DOHH2 (cell line): ENCODE data around the gene CCDC182.

Source experiments
- H3F3A ChIP-seq: fragments of 200-600 bp; sonication (generic), shearing (Covaris generic); 2 replicates; pipeline ENCODE4 v1.6.0; 2016; ENCODE audit warnings: antibody characterized with exemption, mild to moderate bottlenecking; ENCODE audit not compliant: control insufficient read depth, insufficient read depth
- H3K27ac ChIP-seq: fragments of 200-600 bp; sonication (generic); 2 replicates; pipeline ENCODE4 v1.5.1; 2014; ENCODE audit warnings: low read depth, mild to moderate bottlenecking, low read length, moderate library complexity
- H3K27me3 ChIP-seq: fragments of 200-600 bp; sonication (generic); 2 replicates; pipeline ENCODE4 v1.6.1; 2014; ENCODE audit warnings: mild to moderate bottlenecking, low read length, mixed read lengths; ENCODE audit not compliant: control insufficient read depth
- H3K36me3 ChIP-seq: fragments of 200-600 bp; sonication (generic); 2 replicates; pipeline ENCODE4 v1.6.1; 2014; ENCODE audit warnings: mild to moderate bottlenecking, low read length, moderate library complexity, mixed read lengths; ENCODE audit not compliant: control insufficient read depth
- H3K4me1 ChIP-seq: fragments of 200-600 bp; sonication (generic); 2 replicates; pipeline ENCODE4 v1.6.1; 2014; ENCODE audit warnings: mild to moderate bottlenecking, low read length, mixed read lengths; ENCODE audit not compliant: control insufficient read depth
- H3K4me2 ChIP-seq: fragments of 200-600 bp; sonication (generic); 2 replicates; pipeline ENCODE4 v1.6.0; 2014; ENCODE audit warnings: mild to moderate bottlenecking, low read length, moderate library complexity
- H3K4me3 ChIP-seq: fragments of 200-600 bp; sonication (generic); 2 replicates; pipeline ENCODE4 v1.5.1; 2014; ENCODE audit warnings: mild to moderate bottlenecking, low read length, mixed read lengths
- H3K79me2 ChIP-seq: fragments of 200-600 bp; sonication (generic); 2 replicates; pipeline ENCODE4 v1.6.1; 2014; ENCODE audit warnings: mild to moderate bottlenecking, low read length, mixed read lengths; ENCODE audit not compliant: control insufficient read depth
- H3K9me2 ChIP-seq: fragments of 200-600 bp; sonication (generic); replicated peaks from 2 replicates; pipeline ENCODE4 v1.6.1; 2014; ENCODE audit warnings: mild to moderate bottlenecking, low read length, mixed read lengths; ENCODE audit not compliant: control insufficient read depth
- H3K9me3 ChIP-seq: fragments of 200-600 bp; sonication (generic); 2 replicates; pipeline ENCODE4 v1.6.1; 2014; ENCODE audit warnings: antibody characterized with exemption, low read length, mixed read lengths; ENCODE audit not compliant: control insufficient read depth, insufficient read depth
- H4K20me1 ChIP-seq: fragments of 200-600 bp; sonication (generic); 2 replicates; pipeline ENCODE4 v1.6.0; 2014; ENCODE audit warnings: low read depth, mild to moderate bottlenecking, antibody characterized with exemption, low read length, moderate library complexity; ENCODE audit not compliant: control insufficient read depth, insufficient read depth
- EZH2phosphoT487 ChIP-seq: fragments of 200-600 bp; sonication (generic); IDR thresholded peaks from 2 replicates; pipeline ENCODE4 v1.6.1; 2017; ENCODE audit warnings: borderline replicate concordance, mild to moderate bottlenecking, antibody characterized with exemption, low read length, moderate library complexity, mixed read lengths
- TF ChIP-seq, protein P1 (sequence below): fragments of 200-600 bp; sonication (generic); IDR thresholded peaks from one replicate; pipeline ENCODE4 v1.5.1; 2014; ENCODE audit warnings: antibody characterized with exemption, mild to moderate bottlenecking, low read depth, low read length; ENCODE audit not compliant: poor library complexity, severe bottlenecking

Gene CCDC182

GRCh38 chr17:57705921-57706695, 39.0 kb downstream of the CCDC182 start:
- no peak overlapping the region for H3K27ac ChIP-seq
- no peaks in the 10 kb centered on the region for H3K4me1 ChIP-seq
- TF ChIP-seq, protein P1, sequence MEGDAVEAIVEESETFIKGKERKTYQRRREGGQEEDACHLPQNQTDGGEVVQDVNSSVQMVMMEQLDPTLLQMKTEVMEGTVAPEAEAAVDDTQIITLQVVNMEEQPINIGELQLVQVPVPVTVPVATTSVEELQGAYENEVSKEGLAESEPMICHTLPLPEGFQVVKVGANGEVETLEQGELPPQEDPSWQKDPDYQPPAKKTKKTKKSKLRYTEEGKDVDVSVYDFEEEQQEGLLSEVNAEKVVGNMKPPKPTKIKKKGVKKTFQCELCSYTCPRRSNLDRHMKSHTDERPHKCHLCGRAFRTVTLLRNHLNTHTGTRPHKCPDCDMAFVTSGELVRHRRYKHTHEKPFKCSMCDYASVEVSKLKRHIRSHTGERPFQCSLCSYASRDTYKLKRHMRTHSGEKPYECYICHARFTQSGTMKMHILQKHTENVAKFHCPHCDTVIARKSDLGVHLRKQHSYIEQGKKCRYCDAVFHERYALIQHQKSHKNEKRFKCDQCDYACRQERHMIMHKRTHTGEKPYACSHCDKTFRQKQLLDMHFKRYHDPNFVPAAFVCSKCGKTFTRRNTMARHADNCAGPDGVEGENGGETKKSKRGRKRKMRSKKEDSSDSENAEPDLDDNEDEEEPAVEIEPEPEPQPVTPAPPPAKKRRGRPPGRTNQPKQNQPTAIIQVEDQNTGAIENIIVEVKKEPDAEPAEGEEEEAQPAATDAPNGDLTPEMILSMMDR: no peak
- no peak for TF ChIP-seq EZH2phosphoT487
- H3K36me3 ChIP-seq: no peaks in the 10 kb centered on the region
- H3K27me3 ChIP-seq: peaks cover 15% of the 10 kb centered on the region
- no peak overlapping the region for H3K4me2 ChIP-seq
- no peaks in the 10 kb centered on the region for H3K79me2 ChIP-seq
- H4K20me1 ChIP-seq: no peaks in the 10 kb centered on the region
- H3K4me3 ChIP-seq: no peak overlapping the region
- no peaks in the 10 kb centered on the region for H3K9me3 ChIP-seq
- no peaks in the 10 kb centered on the region for H3F3A ChIP-seq
- no peaks in the 10 kb centered on the region for H3K9me2 ChIP-seq

GRCh38 chr17:57704448-57704847, 40.7 kb downstream of the CCDC182 start:
- Histone ChIP-seq H3K27ac (no peak overlapping the region), H3K9me2 (no peaks in the 10 kb centered on the region), H3K4me1 (no peaks in the 10 kb centered on the region)

DNA sequence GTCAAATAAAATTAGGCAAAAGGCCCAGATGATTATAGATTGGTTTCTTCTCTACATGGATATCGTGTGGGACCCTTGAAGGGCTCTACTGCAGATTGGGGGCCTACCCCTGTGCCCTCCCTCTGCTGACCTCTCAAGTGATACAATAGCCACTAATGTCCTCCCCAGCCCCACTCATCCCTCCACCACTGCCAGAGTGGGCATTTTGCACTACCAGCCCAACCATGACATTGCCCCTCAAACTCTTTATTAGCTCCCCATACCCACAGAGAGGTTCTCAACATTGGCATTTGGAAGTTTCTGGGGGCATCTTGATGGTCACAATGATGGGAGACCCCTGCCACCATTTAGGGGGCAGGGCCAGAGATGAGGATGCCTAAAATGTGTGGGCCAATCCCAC, 41.8 kb downstream of the CCDC182 start:
- Histone ChIP-seq H3K27me3 (peaks cover 8% of the 10 kb centered on the region; the same call in 1 of the 2 replicates), H3K4me1 (peaks cover 11% of the 10 kb centered on the region), H3K79me2 (no peaks in the 10 kb centered on the region), H3K27ac (no peak overlapping the region), H3F3A (no peaks in the 10 kb centered on the region), H3K4me2 (no peak overlapping the region), H3K36me3 (no peaks in the 10 kb centered on the region), H3K4me3 (no peak overlapping the region), H3K9me3 (no peaks in the 10 kb centered on the region), H3K9me2 (no peaks in the 10 kb centered on the region), H4K20me1 (no peaks in the 10 kb centered on the region)
- TF ChIP-seq, protein P1: no peak
- no peak for TF ChIP-seq EZH2phosphoT487

More at GRCh38 chr17:57704448-57704847, 40.7 kb downstream of the CCDC182 start:
- Histone ChIP-seq H3K9me3 (no peaks in the 10 kb centered on the region), H3F3A (no peaks in the 10 kb centered on the region), H3K27me3 (peaks cover 13% of the 10 kb centered on the region), H3K79me2 (no peaks in the 10 kb centered on the region), H4K20me1 (no peaks in the 10 kb centered on the region), H3K4me2 (no peak overlapping the region), H3K4me3 (no peak overlapping the region), H3K36me3 (no peaks in the 10 kb centered on the region)
- TF ChIP-seq, protein P1: no peak
- no peak for TF ChIP-seq EZH2phosphoT487
